GM23338 (cell line): Measurements from ENCODE around the gene NSD2. TPM values are rescaled to one million over a fixed set of nuclear protein-coding genes. Genes with fewer than 3 reads are reported as not detected.

Experiments used
- ATAC-seq: fragments of 200-7000 bp; cut with Tn5 transposase; 3 replicates; pipeline ENCODE4 v1.9.1; 2020
- DNase-seq: peaks from one replicate; pipeline ENCODE4 v3.0.0-alpha.2; 2015; ENCODE audit warnings: low spot score
- H2AFZ ChIP-seq: fragments of 200-600 bp; sonication (generic); 2 replicates; pipeline ENCODE4 v1.8.0; 2016; ENCODE audit warnings: antibody characterized with exemption, mild to moderate bottlenecking, moderate library complexity
- H3F3A ChIP-seq: fragments of 200-600 bp; sonication (generic); replicated peaks from 2 replicates; pipeline ENCODE4 v1.8.0; 2017; ENCODE audit warnings: antibody characterized with exemption, mixed run types, low read depth
- H3K27ac ChIP-seq: fragments of 200-600 bp; sonication (generic); 2 replicates; pipeline ENCODE4 v1.6.1; 2016; ENCODE audit warnings: low read depth
- H3K27me3 ChIP-seq: fragments of 200-600 bp; sonication (generic); 2 replicates; pipeline ENCODE4 v1.8.0; 2016; ENCODE audit warnings: mild to moderate bottlenecking, mixed run types, moderate library complexity; ENCODE audit not compliant: insufficient read depth
- H3K36me3 ChIP-seq: fragments of 200-600 bp; sonication (generic); 2 replicates; pipeline ENCODE4 v1.8.0; 2016; ENCODE audit warnings: mild to moderate bottlenecking; ENCODE audit not compliant: insufficient read depth
- H3K4me1 ChIP-seq: fragments of 200-600 bp; sonication (generic); 2 replicates; pipeline ENCODE4 v1.8.0; 2016; ENCODE audit warnings: mild to moderate bottlenecking, moderate library complexity; ENCODE audit not compliant: insufficient read depth
- H3K4me2 ChIP-seq: fragments of 200-600 bp; sonication (generic); 2 replicates; pipeline ENCODE4 v1.7.1; 2017; ENCODE audit warnings: mixed run types
- H3K4me3 ChIP-seq: fragments of 200-600 bp; sonication (generic); 2 replicates; pipeline ENCODE4 v1.6.1; 2016; ENCODE audit warnings: mixed run types
- H3K79me2 ChIP-seq: fragments of 200-600 bp; sonication (generic); replicated peaks from 2 replicates; pipeline ENCODE4 v1.8.0; 2017; ENCODE audit warnings: mild to moderate bottlenecking; ENCODE audit not compliant: insufficient read depth
- H3K9me2 ChIP-seq: fragments of 200-600 bp; sonication (generic); 2 replicates; pipeline ENCODE4 v1.8.0; 2017; ENCODE audit not compliant: insufficient read depth
- H4K20me1 ChIP-seq: fragments of 200-600 bp; sonication (generic); replicated peaks from 2 replicates; pipeline ENCODE4 v1.8.0; 2017; ENCODE audit warnings: mild to moderate bottlenecking; ENCODE audit not compliant: insufficient read depth
- H3K27ac Mint-ChIP-seq: 2 replicates; pipeline ENCODE4 v1.8.0; 2020; ENCODE audit warnings: inconsistent platforms, mild to moderate bottlenecking, moderate library complexity, mixed read lengths
- H3K27me3 Mint-ChIP-seq: 3 replicates; pipeline ENCODE4 v1.8.0; 2022; ENCODE audit warnings: low read depth, mild to moderate bottlenecking, moderate library complexity, mixed read lengths, inconsistent platforms; ENCODE audit not compliant: insufficient read depth, poor library complexity
- H3K36me3 Mint-ChIP-seq: 3 replicates; pipeline ENCODE4 v1.8.0; 2021; ENCODE audit warnings: low read depth, mild to moderate bottlenecking, inconsistent platforms, moderate library complexity, mixed read lengths
- H3K4me1 Mint-ChIP-seq: 3 replicates; pipeline ENCODE4 v1.8.0; 2020; ENCODE audit warnings: mild to moderate bottlenecking, inconsistent platforms, mixed read lengths
- H3K4me3 Mint-ChIP-seq: 3 replicates; pipeline ENCODE4 v1.8.0; 2021; ENCODE audit warnings: moderate library complexity, mild to moderate bottlenecking, inconsistent platforms, mixed read lengths
- H3K9me3 Mint-ChIP-seq: 3 replicates; pipeline ENCODE4 v1.8.0; 2020; ENCODE audit warnings: moderate library complexity, mild to moderate bottlenecking, inconsistent platforms, mixed read lengths
- CREB1 ChIP-seq: fragments of 250-450 bp; sonication (Bioruptor Pico); IDR thresholded peaks from 2 replicates; pipeline ENCODE4 v1.5.0; 2020; ENCODE audit warnings: low read depth, mild to moderate bottlenecking, moderate library complexity
- CTCF ChIP-seq, 2 experiments: fragments of 200-600 bp in 1 of 2; sonication (generic) in 1 of 2; conservative IDR thresholded peaks; 2 replicates each; pipeline versions ENCODE4 v1.5.1 to v1.6.1; 2016 to 2017; ENCODE audit warnings: antibody characterized with exemption in 2 of 2, low read depth in 2 of 2, mild to moderate bottlenecking in 2 of 2, moderate library complexity in 1 of 2
- ETS1 ChIP-seq: IDR thresholded peaks from 2 replicates; pipeline ENCODE4 v1.6.1; 2016; ENCODE audit warnings: antibody characterized with exemption
- EZH2 ChIP-seq: fragments of 200-600 bp; sonication (generic); IDR thresholded peaks from one replicate; pipeline ENCODE4 v1.8.0; 2017; ENCODE audit warnings: antibody characterized with exemption, mild to moderate bottlenecking, low read depth; ENCODE audit not compliant: unreplicated experiment
- EZH2phosphoT487 ChIP-seq: fragments of 200-600 bp; sonication (generic); IDR thresholded peaks from one replicate; pipeline ENCODE4 v1.8.1; 2018; ENCODE audit warnings: antibody characterized with exemption; ENCODE audit not compliant: unreplicated experiment
- JUNB ChIP-seq: IDR thresholded peaks from one replicate; pipeline ENCODE4 v1.6.1; 2016; ENCODE audit warnings: antibody characterized with exemption; ENCODE audit not compliant: unreplicated experiment
- NANOG ChIP-seq: IDR thresholded peaks from 2 replicates; pipeline ENCODE4 v1.6.1; 2016; ENCODE audit warnings: antibody characterized with exemption, borderline replicate concordance
- POLR2AphosphoS5 ChIP-seq: IDR thresholded peaks from 2 replicates; pipeline ENCODE4 v1.6.1; 2016; ENCODE audit warnings: antibody characterized with exemption, low read depth
- REST ChIP-seq: IDR thresholded peaks from one replicate; pipeline ENCODE4 v1.6.1; 2018; ENCODE audit warnings: antibody characterized with exemption; ENCODE audit not compliant: unreplicated experiment
- STAT1 ChIP-seq: IDR thresholded peaks from one replicate; pipeline ENCODE4 v1.6.1; 2016; ENCODE audit warnings: antibody characterized with exemption; ENCODE audit not compliant: unreplicated experiment
- ZNF114 ChIP-seq: fragments of 250-450 bp; sonication (Bioruptor Pico); IDR thresholded peaks from 2 replicates; pipeline ENCODE4 v1.5.0; 2020; ENCODE audit warnings: mild to moderate bottlenecking, moderate library complexity
- ZNF331 ChIP-seq: fragments of 250-450 bp; sonication (Bioruptor Pico); IDR thresholded peaks from 2 replicates; pipeline ENCODE4 v1.5.0; 2020; ENCODE audit warnings: low read depth, mild to moderate bottlenecking, moderate library complexity
- ZNF462 ChIP-seq: fragments of 250-450 bp; sonication (Bioruptor Pico); IDR thresholded peaks from 2 replicates; pipeline ENCODE4 v1.5.0; 2020; ENCODE audit warnings: mild to moderate bottlenecking, moderate library complexity
- polyA plus RNA-seq: library from polyadenylated mRNA; unstranded; fragments of >200 nt; fragmentation: Nextera tagmentation; extraction: Ambion mirVana; gene quantifications from 2 replicates; pipeline ENCODE4 v1.2.1, GENCODE V29; 2016
- total RNA-seq: library from RNA; depleted of rRNA; stranded (reverse); fragments of >200 nt; shearing (Covaris generic); gene quantifications from 2 replicates; pipeline ENCODE4 v1.2.3, GENCODE V29; 2014

Gene NSD2
- total and polyA plus RNA-seq, 2 experiments from 2014 or later, result 33.5 to 84.4 TPM

- no peak for ATAC-seq
- Mint-ChIP-seq H3K36me3 (no peaks in the 10 kb centered on the region), H3K4me3 (no peak overlapping the region), H3K27ac (no peak overlapping the region), H3K27me3 (peaks cover 95% of the 10 kb centered on the region), H3K4me1 (peaks cover 14% of the 10 kb centered on the region; the same call in 2 of the 3 replicates), H3K9me3 (no peaks in the 10 kb centered on the region; the same call in 2 of the 3 replicates)
- DNase-seq, result no peak
- H2AFZ ChIP-seq, result no peak overlapping the region
- peaks cover 28% of the 10 kb centered on the region for H4K20me1 ChIP-seq
- no peak for TF ChIP-seq ZNF114 (CRISPR knock-in tag)
- TF ChIP-seq REST, result no peak
- TF ChIP-seq CTCF (conservative IDR thresholded peaks at IDR 0.05; ENCODE audit: low read depth in 2 of 2), result no peak
- no peak for TF ChIP-seq POLR2AphosphoS5
- no peak for TF ChIP-seq EZH2
- TF ChIP-seq ZNF462 (CRISPR knock-in tag), result no peak
- no peak for TF ChIP-seq ZNF331 (CRISPR knock-in tag)
- no peak for TF ChIP-seq CREB1 (CRISPR knock-in tag)
- no peak for TF ChIP-seq STAT1
- TF ChIP-seq JUNB, result no peak
- TF ChIP-seq ETS1, result no peak
- TF ChIP-seq NANOG, result no peak
- TF ChIP-seq EZH2phosphoT487, result no peak
- H3K79me2 ChIP-seq, result no peaks in the 10 kb centered on the region
- no peaks in the 10 kb centered on the region for H3K9me2 ChIP-seq
- no peak overlapping the region for H3K27ac ChIP-seq
- no peak overlapping the region for H3K4me3 ChIP-seq
- H3K27me3 ChIP-seq, result peaks cover 100% of the 10 kb centered on the region
- no peaks in the 10 kb centered on the region for H3K36me3 ChIP-seq
- H3K4me2 ChIP-seq, result no peak overlapping the region
- peaks cover 8% of the 10 kb centered on the region; the same call in 1 of the 2 replicates for H3F3A ChIP-seq
- no peaks in the 10 kb centered on the region for H3K4me1 ChIP-seq
Measured at GRCh38 chr4:1863297-1864033, 7.7 kb upstream of the NSD2 start.
